Hepatocyte (in vitro differentiated cells): ENCODE data around the gene MSMB. TPM values are rescaled to one million over a fixed set of nuclear protein-coding genes. Genes with fewer than 3 reads are reported as not detected.
"Not testable (repeated sequence)": the region's sequence is repeated elsewhere in the genome, so short reads cannot be mapped to it uniquely, and the experiment has no call there.

ENCODE experiments used
- DNase-seq: peaks from one replicate; pipeline ENCODE4 v3.0.0-alpha.2; 2016; ENCODE audit warnings: low spot score
- H2AFZ ChIP-seq: fragments of 200-600 bp; sonication (generic); 2 replicates; pipeline ENCODE4 v1.6.0; 2016; ENCODE audit warnings: antibody characterized with exemption, mild to moderate bottlenecking
- H3K27ac ChIP-seq: fragments of 200-600 bp; sonication (generic); 2 replicates; pipeline ENCODE4 v1.5.1; 2016; ENCODE audit warnings: mild to moderate bottlenecking
- H3K27me3 ChIP-seq: fragments of 200-600 bp; sonication (generic); 2 replicates; pipeline ENCODE4 v1.6.1; 2016
- H3K36me3 ChIP-seq: fragments of 200-600 bp; sonication (generic); replicated peaks from 2 replicates; pipeline ENCODE4 v1.5.1; 2016; ENCODE audit warnings: low read depth; ENCODE audit not compliant: insufficient read depth
- H3K4me1 ChIP-seq: fragments of 200-600 bp; sonication (generic); 2 replicates; pipeline ENCODE4 v1.5.1; 2016; ENCODE audit warnings: mild to moderate bottlenecking, moderate library complexity; ENCODE audit not compliant: insufficient read depth
- H3K4me2 ChIP-seq: fragments of 200-600 bp; sonication (generic); 2 replicates; pipeline ENCODE4 v1.6.0; 2016
- H3K4me3 ChIP-seq: fragments of 200-600 bp; sonication (generic); 2 replicates; pipeline ENCODE4 v1.5.1; 2016; ENCODE audit warnings: mild to moderate bottlenecking
- H3K79me2 ChIP-seq: fragments of 200-600 bp; sonication (generic); 2 replicates; pipeline ENCODE4 v1.6.0; 2017; ENCODE audit warnings: mild to moderate bottlenecking
- H3K9me2 ChIP-seq: fragments of 200-600 bp; sonication (generic); replicated peaks from 2 replicates; pipeline ENCODE4 v1.6.0; 2017; ENCODE audit warnings: mild to moderate bottlenecking; ENCODE audit not compliant: insufficient read depth
- H3K9me3 ChIP-seq: fragments of 200-600 bp; sonication (generic); 2 replicates; pipeline ENCODE4 v1.5.1; 2016; ENCODE audit warnings: low read depth, mild to moderate bottlenecking
- H4K20me1 ChIP-seq: fragments of 200-600 bp; sonication (generic); 2 replicates; pipeline ENCODE4 v1.6.0; 2016; ENCODE audit warnings: mild to moderate bottlenecking; ENCODE audit not compliant: insufficient read depth, poor library complexity, severe bottlenecking
- CTCF ChIP-seq: fragments of 200-600 bp; sonication (generic); IDR thresholded peaks from 2 replicates; pipeline ENCODE4 v1.5.1; 2016; ENCODE audit warnings: antibody characterized with exemption, mild to moderate bottlenecking; ENCODE audit not compliant: poor library complexity
- EZH2 ChIP-seq: fragments of 200-600 bp; sonication (generic); IDR thresholded peaks from 2 replicates; pipeline ENCODE4 v1.6.1; 2016; ENCODE audit warnings: antibody characterized with exemption, mild to moderate bottlenecking, borderline replicate concordance
- EZH2phosphoT487 ChIP-seq: fragments of 200-600 bp; sonication (generic); IDR thresholded peaks from one replicate; pipeline ENCODE4 v1.6.1; 2018; ENCODE audit warnings: antibody characterized with exemption, mild to moderate bottlenecking, low read depth, moderate library complexity; ENCODE audit not compliant: unreplicated experiment, severe bottlenecking
- WGBS: methylation state at CpG from one replicate; pipeline ENCODE4 v1.1.6; 2016; ENCODE audit warnings: low lambda C conversion rate; ENCODE audit errors: missing lambda C conversion rate; 5-methylcytosine and 5-hydroxymethylcytosine counted together
- polyA plus RNA-seq: library from polyadenylated mRNA; unstranded; fragments of >200 nt; fragmentation: Nextera tagmentation; extraction: Ambion mirVana; gene quantifications from 2 replicates; pipeline ENCODE4 v1.2.1, GENCODE V29; 2016
- total RNA-seq: library from RNA; depleted of rRNA; stranded (reverse); fragments of >200 nt; gene quantifications from 2 replicates; pipeline ENCODE4 v1.2.3, GENCODE V29; 2014

Gene MSMB
- total and polyA plus RNA-seq, 2 experiments from 2014 or later = 2.2 to 11.0 TPM

- Histone ChIP-seq H3K4me1 (peaks cover 4% of the 10 kb centered on the region), H4K20me1 (no peaks in the 10 kb centered on the region), H3K27me3 (no peaks in the 10 kb centered on the region), H3K9me3 (no peaks in the 10 kb centered on the region), H3K4me3 (no peak overlapping the region), H3K9me2 (no peaks in the 10 kb centered on the region), H3K4me2 (no peak overlapping the region), H3K36me3 (no peaks in the 10 kb centered on the region), H3K79me2 (no peaks in the 10 kb centered on the region), H3K27ac (no peak overlapping the region), H2AFZ (no peak overlapping the region)
- TF ChIP-seq EZH2 (no peak), EZH2phosphoT487 (no peak), CTCF (no peak)
- WGBS = 95% methylated on average over 2 of the region's 2 CpGs
- no peak for DNase-seq
Observed at GRCh38 chr10:46004963-46005362, 41.1 kb downstream of the MSMB start.

- WGBS = 87% methylated on average over 9 of the region's 9 CpGs
- Histone ChIP-seq H3K9me2 (no peaks in the 10 kb centered on the region), H4K20me1 (no peaks in the 10 kb centered on the region), H3K27ac (no peak overlapping the region), H3K27me3 (no peaks in the 10 kb centered on the region), H3K79me2 (no peaks in the 10 kb centered on the region), H3K9me3 (no peaks in the 10 kb centered on the region), H3K36me3 (no peaks in the 10 kb centered on the region), H3K4me2 (no peak overlapping the region), H3K4me1 (peaks cover 6% of the 10 kb centered on the region), H2AFZ (no peak overlapping the region), H3K4me3 (no peak overlapping the region)
- DNase-seq = no peak
- no peak for TF ChIP-seq EZH2phosphoT487
- TF ChIP-seq EZH2 = no peak
- TF ChIP-seq CTCF = no peak
Observed at GRCh38 chr10:46002916-46003693, 43.0 kb downstream of the MSMB start.

GRCh38 chr10:46002189-46002687 is 43.8 kb downstream of the MSMB start:
- WGBS = 90% methylated on average over 7 of the region's 7 CpGs
- not testable (repeated sequence) for H3K4me2 ChIP-seq, H3K36me3 ChIP-seq, H3K9me2 ChIP-seq, H3K4me3 ChIP-seq, H2AFZ ChIP-seq, DNase-seq, H4K20me1 ChIP-seq, H3K9me3 ChIP-seq, H3K4me1 ChIP-seq, H3K27ac ChIP-seq, H3K79me2 ChIP-seq, H3K27me3 ChIP-seq

- peaks cover 3% of the 10 kb centered on the region for H3K79me2 ChIP-seq
- H2AFZ ChIP-seq = no peak overlapping the region
- DNase-seq = no peak
- H3K27me3 ChIP-seq = no peaks in the 10 kb centered on the region
- H3K4me1 ChIP-seq = peaks cover 6% of the 10 kb centered on the region
- no peak overlapping the region for H3K4me2 ChIP-seq
- no peaks in the 10 kb centered on the region for H3K36me3 ChIP-seq
- 74% methylated on average over 5 of the region's 5 CpGs for WGBS
- H3K4me3 ChIP-seq = no peak overlapping the region
- TF ChIP-seq EZH2 (no peak), CTCF (no peak), EZH2phosphoT487 (no peak)
- no peaks in the 10 kb centered on the region for H3K9me3 ChIP-seq
- no peaks in the 10 kb centered on the region for H3K9me2 ChIP-seq
- no peaks in the 10 kb centered on the region for H4K20me1 ChIP-seq
- no peak overlapping the region for H3K27ac ChIP-seq
Observed at GRCh38 chr10:46001187-46001756, 44.8 kb downstream of the MSMB start.
